GM23248 (cell line): ENCODE data around the gene IGSF21. TPM values are rescaled to one million over a fixed set of nuclear protein-coding genes. Genes with fewer than 3 reads are reported as not detected.

Experiments used
- DNase-seq: peaks from one replicate; pipeline ENCODE4 v3.0.0-alpha.2; 2015
- H2AFZ ChIP-seq: fragments of 200-600 bp; sonication (generic); 2 replicates; pipeline ENCODE4 v1.6.1; 2016; ENCODE audit warnings: antibody characterized with exemption
- H3F3A ChIP-seq: fragments of 200-600 bp; sonication (generic); 2 replicates; pipeline ENCODE4 v1.6.1; 2016; ENCODE audit warnings: mild to moderate bottlenecking, antibody characterized with exemption, mixed run types; ENCODE audit not compliant: insufficient read depth
- H3K27ac ChIP-seq: fragments of 200-600 bp; sonication (generic); 2 replicates; pipeline ENCODE4 v1.5.1; 2016; ENCODE audit warnings: mild to moderate bottlenecking
- H3K27me3 ChIP-seq: fragments of 200-600 bp; sonication (generic); replicated peaks from 2 replicates; pipeline ENCODE4 v1.6.1; 2016; ENCODE audit warnings: mild to moderate bottlenecking; ENCODE audit not compliant: insufficient read depth
- H3K36me3 ChIP-seq: fragments of 200-600 bp; sonication (generic); 2 replicates; pipeline ENCODE4 v1.6.1; 2016; ENCODE audit warnings: low read depth, mild to moderate bottlenecking
- H3K4me1 ChIP-seq: fragments of 200-600 bp; sonication (generic); 2 replicates; pipeline ENCODE4 v1.6.1; 2016; ENCODE audit warnings: mild to moderate bottlenecking; ENCODE audit not compliant: insufficient read depth
- H3K4me2 ChIP-seq: fragments of 200-600 bp; sonication (generic); one replicate; pipeline ENCODE4 v1.6.1; 2016; ENCODE audit warnings: mild to moderate bottlenecking; ENCODE audit not compliant: unreplicated experiment
- H3K4me3 ChIP-seq: fragments of 200-600 bp; sonication (generic); 2 replicates; pipeline ENCODE4 v1.5.1; 2016; ENCODE audit warnings: mild to moderate bottlenecking
- H3K79me2 ChIP-seq: fragments of 200-600 bp; sonication (generic); 2 replicates; pipeline ENCODE4 v1.6.1; 2016; ENCODE audit warnings: mild to moderate bottlenecking; ENCODE audit not compliant: insufficient read depth
- H3K9ac ChIP-seq: fragments of 200-600 bp; sonication (generic); 2 replicates; pipeline ENCODE4 v1.6.1; 2016; ENCODE audit warnings: mild to moderate bottlenecking
- H3K9me2 ChIP-seq: fragments of 200-600 bp; sonication (generic); 2 replicates; pipeline ENCODE4 v1.6.1; 2016; ENCODE audit warnings: mixed run types, mild to moderate bottlenecking, moderate library complexity; ENCODE audit not compliant: insufficient read depth
- H3K9me3 ChIP-seq: fragments of 200-600 bp; sonication (generic); one replicate; pipeline ENCODE4 v1.6.1; 2017; ENCODE audit warnings: low read depth
- H4K20me1 ChIP-seq: fragments of 200-600 bp; sonication (generic); 2 replicates; pipeline ENCODE4 v1.6.0; 2016; ENCODE audit not compliant: insufficient read depth
- EZH2 ChIP-seq: fragments of 200-600 bp; sonication (generic); IDR thresholded peaks from 2 replicates; pipeline ENCODE4 v1.6.1; 2018; ENCODE audit warnings: antibody characterized with exemption, mild to moderate bottlenecking; ENCODE audit not compliant: insufficient read depth, poor library complexity, severe bottlenecking
- EZH2phosphoT487 ChIP-seq: fragments of 200-600 bp; sonication (generic); IDR thresholded peaks from 2 replicates; pipeline ENCODE4 v1.6.1; 2018; ENCODE audit warnings: antibody characterized with exemption, moderate library complexity, mild to moderate bottlenecking, low read depth; ENCODE audit not compliant: insufficient read depth
- WGBS, 2 experiments: methylation state at CpG; one replicate each; pipeline ENCODE4 v1.1.6; 2015 to 2017; ENCODE audit warnings: low lambda C conversion rate in 2 of 2, low coverage in 1 of 2; ENCODE audit errors: missing lambda C conversion rate in 2 of 2; 5-methylcytosine and 5-hydroxymethylcytosine counted together
- in situ Hi-C: fragments of 300-500 bp; cut with MboI; formaldehyde crosslinking; loops from 2 replicates; pipeline ENCODE4 v1.15.0; 2020
- polyA plus RNA-seq: library from polyadenylated mRNA; unstranded; fragments of >200 nt; fragmentation: Nextera tagmentation; extraction: Ambion mirVana; gene quantifications from 2 replicates; pipeline ENCODE4 v1.2.1, GENCODE V29; 2016
- total RNA-seq: library from RNA; depleted of rRNA; stranded (reverse); fragments of >200 nt; shearing (Covaris generic); gene quantifications from 2 replicates; pipeline ENCODE4 v1.2.3, GENCODE V29; 2014

IGSF21 gene
- total and polyA plus RNA-seq, 2 experiments from 2014 or later: not detected

- no peaks in the 10 kb centered on the region for H3K9me2 ChIP-seq
- no peak for TF ChIP-seq EZH2
- no peak for TF ChIP-seq EZH2phosphoT487
- no peak overlapping the region for H2AFZ ChIP-seq
- H3K4me2 ChIP-seq: no peak overlapping the region
- H3K79me2 ChIP-seq: no peaks in the 10 kb centered on the region
- 0 to 4% methylated on average over 4 of the region's 4 CpGs for WGBS, 2 experiments
- in situ Hi-C loops: no loop called here
- H3K9me3 ChIP-seq: no peaks in the 10 kb centered on the region
- no peaks in the 10 kb centered on the region for H3F3A ChIP-seq
- H3K36me3 ChIP-seq: no peaks in the 10 kb centered on the region
- H3K4me3 ChIP-seq: no peak overlapping the region
- H3K9ac ChIP-seq: no peak overlapping the region
- H3K27me3 ChIP-seq: no peaks in the 10 kb centered on the region
- no peaks in the 10 kb centered on the region for H4K20me1 ChIP-seq
- H3K27ac ChIP-seq: no peak overlapping the region
- H3K4me1 ChIP-seq: no peaks in the 10 kb centered on the region
- DNase-seq: no peak
These were observed 139.6 kb downstream of the IGSF21 start for GRCh38 chr1:18247151-18247550.

GRCh38 chr1:18249631-18250030 is 142.0 kb downstream of the IGSF21 start:
- H3F3A ChIP-seq: no peaks in the 10 kb centered on the region
- in situ Hi-C loops: no loop called here
- WGBS, 2 experiments: 7 to 12% methylated on average over 2 to 3 of the region's 3 CpGs

GRCh38 chr1:18253093-18253492 is 145.5 kb downstream of the IGSF21 start:
- Histone ChIP-seq H3K9ac (no peak overlapping the region), H3K4me2 (no peak overlapping the region), H3K36me3 (no peaks in the 10 kb centered on the region), H3K79me2 (no peaks in the 10 kb centered on the region), H4K20me1 (no peaks in the 10 kb centered on the region), H3K27ac (no peak overlapping the region), H2AFZ (no peak overlapping the region), H3K4me3 (no peak overlapping the region), H3K9me3 (no peaks in the 10 kb centered on the region), H3K4me1 (no peaks in the 10 kb centered on the region), H3K27me3 (no peaks in the 10 kb centered on the region), H3F3A (no peaks in the 10 kb centered on the region), H3K9me2 (no peaks in the 10 kb centered on the region)
- 15 to 17% methylated on average over 4 of the region's 4 CpGs for WGBS, 2 experiments
- TF ChIP-seq EZH2phosphoT487 (no peak), EZH2 (no peak)
- no peak for DNase-seq
- in situ Hi-C loops: no loop called here

More at GRCh38 chr1:18249631-18250030, 142.0 kb downstream of the IGSF21 start:
- Histone ChIP-seq H3K4me1 (no peaks in the 10 kb centered on the region), H3K27me3 (no peaks in the 10 kb centered on the region), H3K36me3 (no peaks in the 10 kb centered on the region), H3K4me2 (no peak overlapping the region), H2AFZ (no peak overlapping the region), H3K9me3 (no peaks in the 10 kb centered on the region), H3K79me2 (no peaks in the 10 kb centered on the region), H3K9ac (no peak overlapping the region), H4K20me1 (no peaks in the 10 kb centered on the region), H3K9me2 (no peaks in the 10 kb centered on the region), H3K4me3 (no peak overlapping the region), H3K27ac (no peak overlapping the region)
- TF ChIP-seq EZH2phosphoT487: no peak
- TF ChIP-seq EZH2: no peak
- no peak for DNase-seq

GRCh38 chr1:18256282-18257235 is 149.0 kb downstream of the IGSF21 start:
- H3F3A ChIP-seq: no peaks in the 10 kb centered on the region
- 14% methylated on average over 18 of the region's 18 CpGs for WGBS, 2 experiments
- H3K36me3 ChIP-seq: no peaks in the 10 kb centered on the region
- H2AFZ ChIP-seq: no peak overlapping the region
- TF ChIP-seq EZH2 (no peak), EZH2phosphoT487 (no peak)
- H3K4me1 ChIP-seq: no peaks in the 10 kb centered on the region
- H3K79me2 ChIP-seq: no peaks in the 10 kb centered on the region
- no peaks in the 10 kb centered on the region for H3K27me3 ChIP-seq
- in situ Hi-C loops: no loop called here
- no peak overlapping the region for H3K27ac ChIP-seq
- DNase-seq: peak; percentile 59
- no peak overlapping the region for H3K4me3 ChIP-seq
- H3K9me3 ChIP-seq: no peaks in the 10 kb centered on the region
- no peaks in the 10 kb centered on the region for H4K20me1 ChIP-seq
- no peak overlapping the region for H3K4me2 ChIP-seq
- no peak overlapping the region for H3K9ac ChIP-seq
- no peaks in the 10 kb centered on the region for H3K9me2 ChIP-seq
